ENCODE measurements around the gene YAP1. TPM values are rescaled to one million over a fixed set of nuclear protein-coding genes. Genes with fewer than 3 reads are reported as not detected.
"Not testable (repeated sequence)": the region's sequence is repeated elsewhere in the genome, so short reads cannot be mapped to it uniquely, and the experiment has no call there.

YAP1 gene
- total RNA-seq, 1 donor from 2014 or later, result 11.0 TPM

DNA sequence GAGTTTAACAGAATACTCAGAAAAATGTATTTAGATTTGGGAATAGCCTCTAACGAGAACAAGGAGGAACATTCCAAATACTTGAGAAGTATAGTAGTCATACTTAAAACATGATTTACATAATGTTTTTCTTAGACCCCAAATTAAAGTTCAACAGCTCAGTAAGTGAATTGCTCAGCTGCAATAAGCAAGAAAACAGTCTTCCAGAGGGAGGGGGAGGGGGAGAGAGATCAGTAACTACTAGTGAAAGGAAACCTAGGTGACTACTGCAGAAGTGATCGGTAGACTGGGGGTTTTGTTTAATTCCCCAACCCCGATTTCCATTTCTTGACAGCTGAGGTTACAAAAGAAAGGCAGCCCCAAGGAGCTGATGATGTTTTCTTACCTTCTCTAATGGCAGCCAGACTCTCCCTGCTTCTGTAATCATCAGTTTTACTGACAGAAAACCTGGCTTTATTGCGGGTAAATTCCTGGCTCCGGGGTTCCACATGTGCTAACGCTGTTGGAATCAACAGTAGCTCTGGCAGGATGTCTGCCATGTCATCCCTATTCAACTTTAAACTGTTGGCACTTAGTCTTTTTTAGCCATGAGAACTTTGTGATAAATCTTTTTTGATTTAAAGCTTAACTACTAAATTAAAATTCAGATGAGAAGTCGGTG, 124.7 kb downstream of the YAP1 start:
- no peak for DNase-seq (ENCODE audit: low spot score in 2 of 2)

GRCh38 chr11:102237096-102237735, 127.0 kb downstream of the YAP1 start:
- FAIRE-seq (no peak), DNase-seq (ENCODE audit: low spot score in 2 of 2) (no peak)

More for the DNA sequence above, 124.7 kb downstream of the YAP1 start:
- FAIRE-seq, result no peak

DNA sequence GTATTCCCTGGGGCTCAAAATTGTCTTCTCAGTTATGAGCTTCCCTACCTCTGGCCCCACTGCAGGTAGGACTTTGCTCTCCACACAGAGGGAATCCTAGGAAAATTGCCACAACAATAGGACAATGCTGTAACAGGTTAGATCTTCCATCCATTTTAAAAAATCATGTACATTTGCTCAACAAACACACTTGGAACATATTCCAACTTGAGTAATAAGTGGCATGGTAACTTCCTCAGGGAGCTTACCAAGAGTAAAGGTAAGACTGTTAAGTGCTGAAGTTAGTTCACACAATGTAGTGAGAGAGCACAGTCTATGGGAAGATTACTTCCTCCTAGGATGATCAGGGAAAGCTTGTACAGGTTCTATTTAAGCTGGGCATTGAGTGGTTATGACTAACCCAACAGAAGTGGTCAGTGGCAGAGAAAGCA, 128.2 kb downstream of the YAP1 start:
- DNase-seq (ENCODE audit: low spot score in 2 of 2) (no peak), FAIRE-seq (no peak)

DNA sequence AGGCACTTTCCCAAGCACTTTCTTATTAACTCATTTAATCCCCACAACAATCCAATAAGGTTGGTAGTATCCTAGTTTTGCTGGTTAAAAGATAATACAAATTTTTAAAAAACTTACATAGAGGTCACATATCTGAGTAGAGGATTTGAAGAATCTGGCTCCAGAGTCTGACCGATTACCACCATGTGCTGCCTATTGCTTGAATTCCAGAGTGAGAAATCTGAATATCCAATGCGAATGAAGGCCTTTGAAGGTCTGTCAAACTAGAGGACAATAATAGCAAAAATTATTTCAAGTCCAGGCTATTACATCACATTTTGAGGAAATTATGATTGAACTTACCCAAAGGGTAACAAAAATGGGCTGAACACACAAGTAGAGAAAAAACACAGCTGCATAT, 129.2 kb downstream of the YAP1 start:
- FAIRE-seq (no peak), DNase-seq (ENCODE audit: low spot score in 2 of 2) (no peak)

GRCh38 chr11:102239911-102240310, 129.7 kb downstream of the YAP1 start:
- no peak for DNase-seq (ENCODE audit: low spot score in 2 of 2)
- FAIRE-seq, result no peak

GRCh38 chr11:102240502-102240901, 130.3 kb downstream of the YAP1 start:
- no peak for FAIRE-seq

GRCh38 chr11:102241026-102241425, 130.8 kb downstream of the YAP1 start:
- no peak for FAIRE-seq

More at GRCh38 chr11:102240502-102240901, 130.3 kb downstream of the YAP1 start:
- no peak for DNase-seq (ENCODE audit: low spot score in 2 of 2)

DNA sequence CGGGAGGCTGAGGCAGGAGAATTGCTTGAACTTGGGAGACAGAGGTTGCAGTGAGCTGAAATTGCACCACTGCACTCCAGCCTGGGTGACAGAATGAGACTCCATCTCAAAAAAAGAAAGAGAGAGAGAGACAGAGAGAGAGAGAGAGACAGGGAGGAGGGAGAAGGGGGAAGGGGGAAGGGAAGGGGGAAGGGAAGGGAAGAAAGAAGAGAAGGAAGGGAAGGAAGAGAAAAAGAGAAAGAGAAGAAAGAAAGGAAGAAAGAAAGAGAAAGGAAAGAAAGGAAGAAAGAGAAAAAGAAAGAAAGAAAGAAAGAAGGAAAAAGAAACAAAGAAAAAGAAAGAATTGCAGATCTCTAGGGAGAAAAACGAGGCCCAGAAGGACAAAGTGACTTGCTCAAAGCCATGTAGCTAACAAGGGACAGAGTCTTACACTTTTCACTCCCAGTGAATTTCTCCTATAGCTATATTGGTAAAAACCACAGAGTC, 133.2 kb downstream of the YAP1 start:
- no peak for FAIRE-seq
- DNase-seq (ENCODE audit: low spot score in 2 of 2), result no peak

More at GRCh38 chr11:102241026-102241425, 130.8 kb downstream of the YAP1 start:
- no peak for DNase-seq (ENCODE audit: low spot score in 2 of 2)

- DNase-seq (ENCODE audit: low spot score in 2 of 2) (no peak), FAIRE-seq (no peak)
These were observed 134.6 kb downstream of the YAP1 start for GRCh38 chr11:102244681-102245409.

- FAIRE-seq, result no peak
- no peak for DNase-seq (ENCODE audit: low spot score in 2 of 2)
These were observed 141.2 kb downstream of the YAP1 start for GRCh38 chr11:102251423-102251822.

GRCh38 chr11:102252339-102252891, 142.2 kb downstream of the YAP1 start:
- no peak for FAIRE-seq

GRCh38 chr11:102253020-102253715, 142.9 kb downstream of the YAP1 start:
- DNase-seq (ENCODE audit: low spot score in 2 of 2), result no peak
- FAIRE-seq, result no peak

More at GRCh38 chr11:102252339-102252891, 142.2 kb downstream of the YAP1 start:
- no peak for DNase-seq (ENCODE audit: low spot score in 2 of 2)

DNA sequence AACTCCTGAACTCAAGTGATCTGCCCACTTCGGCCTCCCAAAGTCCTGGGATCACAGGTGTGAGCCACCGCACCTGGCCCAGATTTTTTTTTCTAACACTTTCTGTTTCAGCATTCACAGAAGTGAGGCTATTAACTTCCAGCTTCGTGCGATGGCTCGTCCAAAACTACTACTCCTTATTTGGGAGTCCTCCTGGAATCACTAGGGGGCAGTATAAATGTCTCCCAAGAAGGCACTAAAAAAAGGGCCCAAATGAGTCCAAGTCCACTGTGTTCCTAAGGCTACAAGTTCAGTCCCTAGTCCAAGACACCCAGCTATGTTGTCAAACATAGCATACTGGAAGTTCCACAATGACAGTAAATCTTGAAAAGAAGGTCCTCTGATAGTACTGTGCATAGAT, 143.8 kb downstream of the YAP1 start:
- DNase-seq (ENCODE audit: low spot score in 2 of 2) (no peak), FAIRE-seq (no peak)

DNA sequence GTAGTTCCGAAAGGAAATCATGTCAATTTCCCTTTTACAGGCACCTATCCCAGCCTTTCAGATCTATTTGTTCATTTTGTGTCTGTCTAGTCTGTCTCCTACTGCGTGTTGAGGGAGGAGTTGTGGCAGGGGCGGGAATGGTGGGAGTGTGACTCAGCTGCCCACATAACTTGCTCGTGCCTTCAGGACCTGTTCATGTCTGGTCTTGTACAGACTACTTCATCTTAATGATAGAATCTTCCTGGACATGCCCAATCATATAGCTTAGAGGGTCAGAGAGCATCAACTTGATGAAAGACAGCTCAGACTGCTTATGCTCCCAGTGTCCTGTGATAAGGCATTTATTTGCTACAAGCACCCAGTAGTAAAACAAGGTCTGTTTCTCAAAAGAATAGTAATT, 146.0 kb downstream of the YAP1 start:
- FAIRE-seq, result no peak
- no peak for DNase-seq (ENCODE audit: low spot score in 2 of 2)

GRCh38 chr11:102260241-102260640, 150.0 kb downstream of the YAP1 start:
- DNase-seq (ENCODE audit: low spot score in 2 of 2) (no peak), FAIRE-seq (no peak)

- no peak for DNase-seq (ENCODE audit: low spot score in 2 of 2)
- no peak for FAIRE-seq
These were observed 153.2 kb downstream of the YAP1 start for GRCh38 chr11:102263379-102264003.

- DNase-seq (ENCODE audit: low spot score in 2 of 2); FAIRE-seq: not testable (repeated sequence)
These were observed 154.5 kb downstream of the YAP1 start for GRCh38 chr11:102264704-102265103.

GRCh38 chr11:102266099-102266498, 155.9 kb downstream of the YAP1 start:
- no peak for DNase-seq (ENCODE audit: low spot score in 2 of 2)
- FAIRE-seq, result no peak

- FAIRE-seq (no peak), DNase-seq (ENCODE audit: low spot score in 2 of 2) (no peak)
These were observed 157.4 kb downstream of the YAP1 start for GRCh38 chr11:102267609-102268008.

Data from frontal cortex (tissue), 4 donors.